ENCODE results near the gene GMIP.

DNA sequence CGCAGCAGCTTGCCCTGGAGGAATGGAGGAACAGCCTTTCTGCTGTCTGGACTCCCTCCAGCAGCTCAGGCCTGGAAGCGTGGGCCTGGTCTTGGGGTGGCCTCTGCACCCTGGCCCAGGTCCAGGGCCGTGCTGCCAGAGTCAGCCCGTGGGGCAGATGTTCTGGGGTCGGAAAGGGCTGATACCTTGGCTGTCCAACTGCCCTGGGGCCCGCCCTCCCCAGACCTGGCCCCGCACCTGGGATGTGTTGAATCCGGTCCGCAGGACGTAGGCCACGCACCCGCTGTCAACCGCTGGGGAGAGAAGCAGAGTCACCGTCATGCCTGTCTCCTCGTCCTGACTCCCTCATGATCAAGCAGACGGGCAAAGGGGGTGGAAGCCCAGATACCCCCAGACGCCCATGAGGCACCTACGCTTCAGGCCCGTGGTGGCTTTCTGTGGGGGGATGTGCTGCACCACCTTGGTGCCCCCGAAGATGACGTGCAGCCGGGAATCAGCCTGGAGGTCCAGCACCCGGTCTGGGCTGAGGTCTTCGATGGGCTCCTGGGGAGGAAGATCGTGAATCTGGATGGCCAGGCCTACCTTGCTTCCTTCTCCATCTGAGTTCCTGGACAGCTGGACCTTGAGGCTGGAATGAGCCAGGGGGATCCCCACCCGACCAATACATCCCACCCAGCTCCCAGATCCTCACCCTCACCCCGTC is 12.3 kb upstream of the GMIP start:
- no peak for TF ChIP-seq MXI1 (IDR thresholded peaks at IDR 0.05; ENCODE audit: low read depth, low read length)
- no peak for TF ChIP-seq TAF1 (IDR thresholded peaks at IDR 0.05; ENCODE audit: borderline replicate concordance, low read depth, low read length)
- TF ChIP-seq, protein P1, sequence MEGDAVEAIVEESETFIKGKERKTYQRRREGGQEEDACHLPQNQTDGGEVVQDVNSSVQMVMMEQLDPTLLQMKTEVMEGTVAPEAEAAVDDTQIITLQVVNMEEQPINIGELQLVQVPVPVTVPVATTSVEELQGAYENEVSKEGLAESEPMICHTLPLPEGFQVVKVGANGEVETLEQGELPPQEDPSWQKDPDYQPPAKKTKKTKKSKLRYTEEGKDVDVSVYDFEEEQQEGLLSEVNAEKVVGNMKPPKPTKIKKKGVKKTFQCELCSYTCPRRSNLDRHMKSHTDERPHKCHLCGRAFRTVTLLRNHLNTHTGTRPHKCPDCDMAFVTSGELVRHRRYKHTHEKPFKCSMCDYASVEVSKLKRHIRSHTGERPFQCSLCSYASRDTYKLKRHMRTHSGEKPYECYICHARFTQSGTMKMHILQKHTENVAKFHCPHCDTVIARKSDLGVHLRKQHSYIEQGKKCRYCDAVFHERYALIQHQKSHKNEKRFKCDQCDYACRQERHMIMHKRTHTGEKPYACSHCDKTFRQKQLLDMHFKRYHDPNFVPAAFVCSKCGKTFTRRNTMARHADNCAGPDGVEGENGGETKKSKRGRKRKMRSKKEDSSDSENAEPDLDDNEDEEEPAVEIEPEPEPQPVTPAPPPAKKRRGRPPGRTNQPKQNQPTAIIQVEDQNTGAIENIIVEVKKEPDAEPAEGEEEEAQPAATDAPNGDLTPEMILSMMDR (IDR thresholded peaks at IDR 0.05) = no peak
- TF ChIP-seq, protein P2, sequence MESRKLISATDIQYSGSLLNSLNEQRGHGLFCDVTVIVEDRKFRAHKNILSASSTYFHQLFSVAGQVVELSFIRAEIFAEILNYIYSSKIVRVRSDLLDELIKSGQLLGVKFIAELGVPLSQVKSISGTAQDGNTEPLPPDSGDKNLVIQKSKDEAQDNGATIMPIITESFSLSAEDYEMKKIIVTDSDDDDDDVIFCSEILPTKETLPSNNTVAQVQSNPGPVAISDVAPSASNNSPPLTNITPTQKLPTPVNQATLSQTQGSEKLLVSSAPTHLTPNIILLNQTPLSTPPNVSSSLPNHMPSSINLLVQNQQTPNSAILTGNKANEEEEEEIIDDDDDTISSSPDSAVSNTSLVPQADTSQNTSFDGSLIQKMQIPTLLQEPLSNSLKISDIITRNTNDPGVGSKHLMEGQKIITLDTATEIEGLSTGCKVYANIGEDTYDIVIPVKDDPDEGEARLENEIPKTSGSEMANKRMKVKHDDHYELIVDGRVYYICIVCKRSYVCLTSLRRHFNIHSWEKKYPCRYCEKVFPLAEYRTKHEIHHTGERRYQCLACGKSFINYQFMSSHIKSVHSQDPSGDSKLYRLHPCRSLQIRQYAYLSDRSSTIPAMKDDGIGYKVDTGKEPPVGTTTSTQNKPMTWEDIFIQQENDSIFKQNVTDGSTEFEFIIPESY (IDR thresholded peaks at IDR 0.05; ENCODE audit: borderline replicate concordance, low read depth) = no peak
- TF ChIP-seq, protein P3, sequence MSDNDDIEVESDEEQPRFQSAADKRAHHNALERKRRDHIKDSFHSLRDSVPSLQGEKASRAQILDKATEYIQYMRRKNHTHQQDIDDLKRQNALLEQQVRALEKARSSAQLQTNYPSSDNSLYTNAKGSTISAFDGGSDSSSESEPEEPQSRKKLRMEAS (IDR thresholded peaks at IDR 0.05; ENCODE audit: low read depth) = no peak
- TF ChIP-seq JUND (IDR thresholded peaks at IDR 0.05) = no peak
- TF ChIP-seq RAD21 (IDR thresholded peaks at IDR 0.05; ENCODE audit: low read length) = no peak
- TF ChIP-seq EZH2phosphoT487 (IDR thresholded peaks at IDR 0.05; ENCODE audit: borderline replicate concordance, low read depth) = no peak
- no peak for TF ChIP-seq EP300 (IDR thresholded peaks at IDR 0.05; ENCODE audit: borderline replicate concordance in 1 of 2, low read depth in 1 of 2, low read length in 1 of 2)
- TF ChIP-seq FOXM1 (IDR thresholded peaks at IDR 0.05; ENCODE audit: low read depth) = no peak
- TF ChIP-seq, protein P4, sequence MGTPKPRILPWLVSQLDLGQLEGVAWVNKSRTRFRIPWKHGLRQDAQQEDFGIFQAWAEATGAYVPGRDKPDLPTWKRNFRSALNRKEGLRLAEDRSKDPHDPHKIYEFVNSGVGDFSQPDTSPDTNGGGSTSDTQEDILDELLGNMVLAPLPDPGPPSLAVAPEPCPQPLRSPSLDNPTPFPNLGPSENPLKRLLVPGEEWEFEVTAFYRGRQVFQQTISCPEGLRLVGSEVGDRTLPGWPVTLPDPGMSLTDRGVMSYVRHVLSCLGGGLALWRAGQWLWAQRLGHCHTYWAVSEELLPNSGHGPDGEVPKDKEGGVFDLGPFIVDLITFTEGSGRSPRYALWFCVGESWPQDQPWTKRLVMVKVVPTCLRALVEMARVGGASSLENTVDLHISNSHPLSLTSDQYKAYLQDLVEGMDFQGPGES (IDR thresholded peaks at IDR 0.05; ENCODE audit: low read depth, low read length) = no peak

Data from SK-N-SH (cell line).